Right lung (tissue), 5 donors: ENCODE measurements around the gene OR2J2. TPM values are rescaled to one million over a fixed set of nuclear protein-coding genes. Genes with fewer than 3 reads are reported as not detected.

ENCODE experiments used
- polyA plus RNA-seq, 5 donors: library from polyadenylated mRNA; unstranded; fragments of 120-200 nt; gene quantifications; one replicate each; pipeline versions ENCODE4 v1.2.1 to v1.2.3, GENCODE V29; 2013; ENCODE audit warnings: inconsistent platforms in 1 of 5, low replicate concordance in 1 of 5; ENCODE audit not compliant: insufficient read length in 5 of 5, insufficient read depth in 1 of 5

The OR2J2 gene
- polyA plus RNA-seq, 5 donors: not detected

Other genes starting within 250 kb of the OR2J2 start
- 100 to 1,000 TPM in 1 of 5 donors, 10 to 100 TPM in 4; 70.0 to 100 (median 90.7) TPM for gene TRIM27, start 246.9 kb upstream of the OR2J2 start, polyA plus RNA-seq
- 1 to 10 TPM; 5.3 to 7.9 (median 7.3) TPM for gene ZNF311, start 165.6 kb upstream of the OR2J2 start, polyA plus RNA-seq
- gene OR2W1, start 125.7 kb upstream of the OR2J2 start, polyA plus RNA-seq: not detected
- gene OR2B3, start 83.6 kb upstream of the OR2J2 start, polyA plus RNA-seq: not detected
- gene OR2J1, start 71.4 kb upstream of the OR2J2 start, polyA plus RNA-seq: not detected
- gene OR2J3, start 62.8 kb upstream of the OR2J2 start, polyA plus RNA-seq: not detected
- under 1 TPM; 0.05 to 0.12 (median 0.07) TPM for gene OR14J1, start 130.8 kb downstream of the OR2J2 start, polyA plus RNA-seq
- not detected for gene OR5V1, start 198.0 kb downstream of the OR2J2 start, polyA plus RNA-seq
- not detected for gene OR12D3, start 204.4 kb downstream of the OR2J2 start, polyA plus RNA-seq
- gene OR12D2, start 224.7 kb downstream of the OR2J2 start, polyA plus RNA-seq: not detected
- gene OR12D1, start 244.0 kb downstream of the OR2J2 start, polyA plus RNA-seq: not detected